Right ventricle myocardium inferior (tissue), 1 donor: ENCODE results near the gene ACTR3C. TPM values are rescaled to one million over a fixed set of nuclear protein-coding genes. Genes with fewer than 3 reads are reported as not detected.

Source experiments
- ATAC-seq: fragments of 200-7000 bp; cut with Tn5 transposase; one replicate; pipeline ENCODE4 v1.9.1; 2020; ENCODE audit warnings: mild to moderate bottlenecking, moderate library complexity
- DNase-seq: peaks from one replicate; pipeline ENCODE4 v3.0.0; 2021; ENCODE audit errors: missing footprints
- intact Hi-C: fragments of 100-400 bp; cut with DNase I; formaldehyde crosslinking; loops from one replicate; pipeline ENCODE4 v1.11.0; 2022
- total RNA-seq: library from RNA; stranded (reverse); fragmentation: NEBNext Ultra II Directional; extraction: Animal tissue kit (Norgen Biotek cat#: 25700); gene quantifications from one replicate; pipeline ENCODE4 v1.2.1, GENCODE V29; 2021
- donor health status: DM: no; HTN: yes; CAD: no; lungs with severe emphysema.

The ACTR3C gene
- total RNA-seq, 1 donor from 2014 or later, result 5.7 TPM

DNA sequence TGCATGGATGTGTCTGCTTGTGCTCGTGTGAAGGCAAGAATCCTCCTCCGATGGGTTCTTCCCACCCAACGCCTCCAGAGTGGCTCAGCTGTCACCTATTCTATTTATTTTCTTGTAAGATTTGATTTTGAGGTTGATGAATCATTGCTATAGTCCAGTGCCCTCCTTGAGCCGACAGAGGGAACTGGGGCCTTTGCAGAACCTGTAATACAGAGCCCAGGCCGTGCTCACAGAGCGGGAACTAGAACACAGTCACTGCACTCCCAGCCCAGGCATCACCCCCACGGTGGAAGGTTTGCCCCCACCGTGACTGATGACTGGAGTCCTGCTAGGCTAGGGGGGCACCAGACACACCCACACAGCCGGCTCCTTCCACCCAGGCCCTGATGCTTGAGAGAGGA is 16.1 kb upstream of the ACTR3C start:
- DNase-seq (no peak), ATAC-seq (no peak)
- intact Hi-C loops, result no loop called here

DNA sequence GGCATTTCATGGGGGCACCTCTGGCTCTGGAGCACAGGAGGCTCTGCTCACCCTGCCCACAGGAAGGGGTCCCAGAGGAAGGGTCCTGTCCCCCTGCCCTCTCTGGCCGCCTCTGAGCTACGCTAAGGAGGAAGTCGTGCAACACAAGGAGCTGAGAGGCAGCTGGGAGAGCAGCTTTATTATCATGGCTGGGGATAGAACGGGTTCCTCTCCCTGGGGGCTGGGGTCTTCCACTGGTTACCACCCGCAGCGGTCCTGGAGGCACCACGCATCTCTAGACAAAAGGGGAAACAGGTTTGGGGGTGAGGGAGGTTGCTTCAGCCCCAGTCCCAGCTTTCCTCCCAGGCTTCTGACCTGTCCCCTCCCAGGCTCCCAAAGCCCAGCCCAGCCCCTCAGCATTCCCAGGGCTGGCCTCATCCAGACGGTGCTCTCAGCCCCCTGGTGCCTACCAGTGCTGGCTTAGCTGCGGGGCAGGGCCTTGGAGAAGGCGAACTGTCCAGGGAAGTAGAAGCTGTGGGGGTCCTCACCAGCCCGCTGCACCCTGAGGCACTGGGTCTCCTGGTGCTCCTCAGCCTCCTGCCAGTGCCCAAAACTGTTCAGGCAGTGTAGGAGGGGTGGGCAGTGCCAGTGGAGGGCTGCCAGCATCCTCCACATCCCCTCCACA is 15.0 kb upstream of the ACTR3C start:
- ATAC-seq (no peak), DNase-seq (no peak)
- intact Hi-C loops, result no loop called here

DNA sequence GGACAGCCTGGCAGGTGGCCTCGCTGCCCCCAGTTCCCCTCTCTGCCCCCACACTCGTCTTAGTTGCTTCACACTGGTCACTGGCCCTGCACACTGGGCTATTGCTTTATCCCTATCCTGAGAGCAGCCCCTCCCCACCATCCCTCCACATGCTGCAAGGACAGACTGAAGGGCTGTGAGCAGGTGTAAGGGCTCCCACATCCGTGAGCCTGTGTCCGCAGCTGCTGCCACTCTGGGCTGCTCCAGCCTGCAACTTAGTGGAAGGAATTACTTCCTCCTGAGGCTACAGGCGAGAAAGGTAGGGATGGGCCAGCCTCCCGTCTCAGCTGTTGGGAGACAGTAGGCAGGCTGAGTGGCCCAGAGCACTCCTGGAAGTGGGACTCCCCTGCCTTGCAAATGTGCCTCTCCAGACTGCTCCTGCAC is 14.3 kb upstream of the ACTR3C start:
- ATAC-seq (no peak), DNase-seq (no peak)
- intact Hi-C loops, result no loop called here

DNA sequence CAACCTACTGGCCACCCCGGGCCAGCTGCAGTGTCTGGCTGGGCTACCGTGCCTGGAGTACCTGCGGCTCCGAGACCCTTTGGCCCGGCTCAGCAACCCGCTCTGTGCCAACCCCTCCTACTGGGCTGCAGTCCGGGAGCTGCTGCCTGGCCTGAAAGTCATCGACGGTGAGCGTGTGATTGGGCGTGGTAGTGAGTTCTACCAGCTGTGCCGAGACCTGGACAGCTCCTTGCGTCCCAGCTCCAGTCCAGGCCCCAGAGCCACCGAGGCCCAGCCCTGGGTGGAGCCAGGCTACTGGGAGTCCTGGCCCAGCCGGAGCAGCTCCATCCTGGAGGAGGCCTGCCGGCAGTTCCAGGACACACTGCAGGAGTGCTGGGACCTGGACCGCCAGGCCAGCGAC is 13.8 kb upstream of the ACTR3C start:
- no peak for DNase-seq
- ATAC-seq, result no peak

DNA sequence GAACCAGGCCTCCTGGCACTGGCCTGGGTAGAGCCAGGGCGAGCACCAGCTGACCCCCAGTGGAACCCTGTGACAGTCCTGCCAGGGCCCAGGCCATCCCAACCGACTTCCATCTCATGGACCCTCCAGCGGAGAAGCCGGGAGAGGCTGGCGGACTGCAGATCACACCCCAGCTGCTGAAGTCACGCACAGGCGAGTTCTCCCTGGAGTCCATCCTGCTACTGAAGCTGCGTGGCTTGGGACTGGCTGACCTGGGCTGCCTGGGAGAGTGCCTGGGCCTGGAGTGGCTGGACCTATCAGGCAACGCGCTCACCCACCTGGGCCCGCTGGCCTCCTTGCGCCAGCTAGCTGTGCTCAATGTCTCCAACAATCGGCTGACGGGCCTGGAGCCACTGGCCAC is 13.4 kb upstream of the ACTR3C start:
- intact Hi-C loops, result no loop called here
- ATAC-seq (no peak), DNase-seq (no peak)

More for the DNA sequence above, 13.8 kb upstream of the ACTR3C start:
- intact Hi-C loops, result no loop called here

DNA sequence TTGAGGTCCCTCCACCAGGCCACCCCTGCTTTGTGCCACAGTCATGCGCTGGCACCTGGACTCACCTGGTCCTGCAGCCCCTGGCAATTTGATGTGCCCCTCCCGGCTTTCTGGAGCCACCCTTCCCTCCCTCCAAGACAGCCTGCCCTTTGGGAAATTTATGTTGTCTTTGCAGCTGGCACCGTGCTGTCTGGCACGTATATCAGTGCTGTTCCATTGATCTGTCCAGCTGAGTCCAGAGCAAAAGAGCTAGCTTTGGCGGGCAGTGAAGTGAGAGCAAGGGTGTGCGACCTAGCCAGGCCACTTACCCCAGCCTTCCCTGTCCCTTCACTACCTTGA is 12.4 kb upstream of the ACTR3C start:
- no peak for DNase-seq
- ATAC-seq, result no peak
- intact Hi-C loops, result no loop called here

DNA sequence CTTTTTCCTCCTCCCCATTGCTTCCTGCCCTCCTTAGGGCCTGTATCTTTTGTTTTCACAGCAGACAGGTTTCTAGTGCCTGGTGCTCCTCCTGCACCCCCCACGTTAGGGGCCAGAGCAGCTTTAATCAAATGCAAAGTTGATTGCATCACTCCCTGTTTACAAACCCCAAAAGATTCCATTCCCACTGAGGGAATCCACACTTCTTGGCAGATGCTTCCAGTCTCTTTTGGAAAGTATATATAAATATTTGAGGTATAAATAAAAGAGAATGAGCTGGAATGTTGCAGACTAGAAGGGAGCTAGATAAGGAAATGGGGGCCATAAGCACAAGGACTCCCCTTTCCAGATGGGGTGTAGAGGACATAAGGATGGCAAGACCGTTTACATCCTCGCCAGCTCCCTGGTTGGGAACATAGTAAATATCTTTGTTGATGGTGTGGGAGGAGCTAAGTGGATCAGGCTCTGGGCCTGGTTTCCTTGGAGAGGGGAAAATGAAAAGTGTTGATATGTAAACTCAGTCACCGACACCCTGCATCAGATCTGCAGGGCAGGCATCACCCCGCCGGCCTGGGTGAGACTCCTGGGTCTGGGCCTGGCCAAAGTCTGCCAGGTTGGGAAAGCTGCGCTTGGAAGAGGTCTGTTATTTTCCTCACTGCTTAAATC is 11.9 kb upstream of the ACTR3C start:
- intact Hi-C loops, result no loop called here
- DNase-seq, result no peak

DNA sequence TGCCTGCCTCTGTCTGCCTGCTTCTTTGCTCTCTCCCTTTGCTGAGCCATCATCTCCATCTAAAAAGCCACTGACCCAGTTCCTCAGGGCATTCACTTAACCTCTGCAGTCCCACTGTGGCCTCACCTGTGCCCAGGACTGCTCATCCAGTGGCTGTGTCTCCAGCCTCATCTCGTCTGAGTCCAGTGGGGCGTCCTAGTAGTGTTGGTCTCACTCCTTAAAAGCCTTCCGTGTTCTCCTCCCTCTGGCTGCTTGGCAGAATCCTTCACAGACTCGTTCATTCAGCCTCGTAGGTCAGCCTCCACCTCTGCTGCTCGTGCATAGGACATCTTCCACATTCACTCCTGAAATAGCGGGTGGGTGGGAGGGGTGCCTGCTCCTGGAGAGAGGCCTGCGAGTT is 10.8 kb upstream of the ACTR3C start:
- DNase-seq, result no peak
- ATAC-seq, result no peak

More for the DNA sequence above, 11.9 kb upstream of the ACTR3C start:
- ATAC-seq, result no peak

DNA sequence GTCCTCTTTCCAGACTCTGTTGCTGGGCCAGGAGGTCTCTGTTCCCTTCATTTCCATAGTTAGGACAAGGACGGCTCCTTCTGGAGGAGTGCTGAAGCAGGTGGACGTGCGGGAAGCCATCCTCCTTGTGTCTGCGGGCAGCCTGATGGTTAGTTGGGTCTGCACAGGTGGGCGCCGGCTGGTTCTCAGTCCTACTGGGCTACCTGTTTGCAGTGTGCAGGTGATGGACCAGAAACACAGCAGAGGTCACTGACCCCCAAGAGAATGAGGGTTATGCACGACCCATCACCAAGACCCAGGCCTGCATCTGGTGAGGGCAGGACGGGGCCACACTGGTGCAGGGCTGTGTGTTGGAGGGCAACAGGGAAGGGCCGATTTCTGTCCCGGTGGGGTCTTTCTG is 10.3 kb upstream of the ACTR3C start:
- DNase-seq, result no peak
- ATAC-seq, result no peak
- intact Hi-C loops, result no loop called here

More for the DNA sequence above, 10.8 kb upstream of the ACTR3C start:
- intact Hi-C loops, result no loop called here

DNA sequence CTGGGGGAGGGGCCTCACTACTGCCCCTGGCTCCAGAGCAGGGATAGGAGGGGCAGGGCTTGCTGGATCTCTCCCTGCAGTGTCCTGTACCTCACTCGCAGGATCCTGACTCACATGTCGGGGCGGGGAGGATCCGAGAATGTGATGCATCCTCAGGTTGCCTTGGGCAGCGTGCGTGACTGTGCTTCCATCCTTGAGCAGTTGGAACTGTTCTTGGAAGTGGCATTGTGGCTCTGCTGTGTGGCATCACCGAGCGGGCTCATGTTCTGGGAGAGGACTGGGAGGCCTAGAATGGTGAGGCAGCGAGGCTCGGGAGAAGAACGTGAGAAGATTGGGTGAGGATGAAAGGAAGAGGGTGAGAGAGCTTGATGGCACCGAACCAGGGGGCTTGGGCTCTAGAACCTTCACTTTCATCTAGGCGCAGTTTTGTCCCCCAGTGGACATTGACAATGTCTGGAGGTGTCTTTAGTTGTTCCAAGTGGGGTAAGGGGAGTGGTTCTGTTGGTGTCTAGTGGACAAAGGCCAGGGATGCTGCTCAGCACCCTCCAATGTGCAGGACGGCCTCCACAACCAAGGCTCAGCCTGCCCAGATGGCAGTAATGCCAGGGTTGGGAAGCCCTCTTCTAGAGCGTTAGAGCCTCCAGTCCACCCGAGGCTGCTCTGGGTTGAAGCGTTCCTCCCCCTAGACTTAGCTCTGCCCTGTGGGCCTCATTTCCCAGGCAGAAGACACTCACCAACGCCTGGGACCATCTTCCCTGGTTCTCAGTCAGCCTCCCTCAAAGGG is 9.7 kb upstream of the ACTR3C start:
- no peak for DNase-seq
- intact Hi-C loops, result no loop called here
- ATAC-seq, result no peak

DNA sequence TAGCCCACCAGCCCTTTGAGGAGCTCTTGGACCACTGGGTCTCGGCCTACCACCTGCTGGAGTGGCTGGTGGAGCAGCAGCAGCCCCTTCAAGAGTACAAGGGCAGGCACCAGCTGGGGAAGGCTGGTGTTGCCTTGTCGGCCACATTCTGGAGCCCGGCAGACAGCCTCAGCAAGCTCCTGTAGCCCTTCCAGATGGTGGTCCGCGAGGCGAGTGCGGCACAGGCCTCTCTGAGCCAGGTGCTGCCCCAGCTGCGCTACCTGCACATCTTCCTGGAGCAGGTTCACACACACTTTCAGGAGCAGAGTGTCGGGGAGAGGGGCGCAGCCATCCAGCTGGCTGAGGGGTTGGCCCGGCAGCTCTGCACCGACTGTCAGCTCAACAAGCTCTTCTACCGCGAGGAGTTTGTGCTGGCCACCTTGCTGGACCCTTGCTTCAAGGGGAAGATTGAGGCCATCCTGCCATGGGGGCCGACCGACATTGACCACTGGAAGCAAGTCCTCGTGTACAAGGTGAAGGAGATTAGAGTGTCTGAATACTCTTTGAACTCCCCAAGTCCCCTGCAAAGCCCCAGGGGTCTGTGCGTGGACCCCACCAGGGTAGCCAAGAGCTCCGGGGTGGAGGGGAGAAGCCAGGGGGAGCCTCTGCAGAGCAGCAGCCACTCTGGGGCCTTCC is 7.0 kb upstream of the ACTR3C start:
- DNase-seq (no peak), ATAC-seq (no peak)
- intact Hi-C loops, result no loop called here

DNA sequence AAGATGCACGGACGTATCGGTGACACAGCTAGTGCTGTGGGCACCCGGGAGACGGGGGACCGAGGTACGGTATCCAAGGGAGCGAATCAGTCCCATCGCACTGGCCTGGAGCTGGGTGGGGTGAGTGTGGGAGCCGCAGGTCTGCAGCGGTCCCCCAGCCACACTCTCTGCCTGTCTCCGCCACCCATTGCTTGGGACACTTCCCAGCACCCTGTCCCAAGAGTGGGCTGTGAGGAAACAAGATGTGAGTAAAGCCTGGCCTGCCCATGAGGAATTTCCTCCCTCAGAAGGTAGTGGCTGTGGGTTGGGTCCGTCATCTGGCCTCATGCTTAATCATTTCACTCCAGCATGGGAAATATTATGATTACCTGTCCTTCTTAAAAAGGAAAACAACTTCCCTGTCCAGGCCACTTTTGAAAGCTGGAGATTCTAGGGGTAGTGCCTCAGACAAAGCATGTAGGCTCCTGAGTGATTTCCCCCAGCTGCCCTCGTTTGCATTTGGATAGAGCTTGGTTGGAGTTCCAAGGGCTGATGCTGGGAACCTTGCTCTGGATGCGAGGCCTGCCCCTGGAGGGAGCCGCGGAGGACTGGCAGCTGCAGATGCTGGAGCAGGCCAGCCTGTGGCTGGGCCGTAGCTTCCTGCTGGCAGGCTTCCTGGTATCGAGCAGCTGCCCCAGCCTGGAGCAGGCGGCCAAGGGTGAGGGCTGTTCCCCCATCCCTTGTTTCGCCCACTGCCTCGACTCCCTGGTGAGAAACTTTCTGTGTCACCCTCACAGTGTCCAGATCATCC is 6.2 kb upstream of the ACTR3C start:
- no peak for ATAC-seq
- intact Hi-C loops, result no loop called here
- DNase-seq, result no peak

DNA sequence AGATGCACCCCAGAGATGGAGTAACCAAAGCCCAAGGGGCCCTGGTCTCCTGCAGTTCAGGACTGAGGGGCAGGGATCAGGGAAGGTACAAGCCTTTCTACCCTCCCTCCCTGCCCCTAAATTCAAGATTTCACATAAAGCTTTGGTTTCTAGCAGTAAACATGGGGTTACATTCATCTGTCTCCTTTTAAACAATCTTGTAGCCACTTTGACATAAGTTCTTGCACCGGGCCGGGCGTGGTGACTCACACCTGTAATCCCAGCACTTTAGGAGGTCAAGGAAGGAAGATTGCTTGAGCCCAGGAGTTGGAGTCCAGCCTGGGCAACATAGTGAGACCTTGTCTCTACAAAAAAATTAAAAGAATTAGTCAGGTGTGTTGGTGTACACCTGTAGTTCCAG is 4.0 kb upstream of the ACTR3C start:
- ATAC-seq (no peak), DNase-seq (no peak)
- intact Hi-C loops, result no loop called here

DNA sequence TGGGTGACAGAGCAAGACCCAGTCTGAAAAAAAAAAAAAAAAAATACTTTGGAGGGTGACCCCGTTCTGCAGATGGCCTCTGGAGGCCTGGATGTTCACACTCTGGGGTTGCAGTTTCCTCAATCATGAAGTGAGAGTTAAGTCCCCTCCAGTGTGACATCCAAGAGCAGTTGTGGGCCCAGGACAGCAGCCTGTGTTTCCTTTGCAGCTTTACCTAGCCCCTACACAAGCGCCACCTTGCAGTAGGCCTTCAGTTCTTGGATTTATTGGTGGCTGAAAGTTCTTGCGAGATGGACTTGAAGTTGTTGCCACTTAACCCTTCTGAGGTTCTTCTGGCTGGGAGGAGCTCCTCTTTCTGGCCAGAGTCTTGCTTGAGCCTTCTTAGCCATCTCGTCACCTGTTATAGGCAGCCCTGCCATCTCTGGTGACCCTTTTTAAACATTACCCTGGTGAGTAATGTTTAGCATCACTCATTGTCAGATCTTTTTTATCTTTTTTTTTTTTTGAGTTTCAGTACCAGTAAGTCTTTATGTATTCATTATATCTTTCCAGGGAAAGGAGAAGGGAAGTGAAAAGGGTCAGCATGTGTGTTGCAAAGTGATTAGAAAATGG is 3.4 kb upstream of the ACTR3C start:
- ATAC-seq, result no peak
- intact Hi-C loops, result no loop called here

DNA sequence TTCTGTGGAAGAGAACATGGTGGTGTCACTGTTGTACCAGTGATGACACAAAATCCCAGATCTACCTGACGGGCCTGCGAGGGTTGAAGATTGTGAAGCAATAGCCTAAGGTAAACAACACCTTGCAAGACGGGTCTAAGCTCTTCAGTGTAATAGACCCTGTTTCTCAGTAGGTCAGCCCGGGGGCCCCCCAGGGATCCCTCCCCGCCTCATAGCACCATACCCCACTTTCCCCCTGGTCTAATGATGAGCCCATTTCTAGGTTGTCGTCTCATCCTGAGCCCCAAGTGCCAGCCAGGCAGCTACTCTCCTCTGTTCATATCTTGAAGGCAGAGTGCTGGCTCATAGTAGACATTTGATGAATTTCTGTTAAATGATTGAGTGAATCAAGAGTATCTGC is 2.6 kb upstream of the ACTR3C start:
- DNase-seq (no peak), ATAC-seq (no peak)
- intact Hi-C loops, result no loop called here

More for the DNA sequence above, 3.4 kb upstream of the ACTR3C start:
- no peak for DNase-seq

DNA sequence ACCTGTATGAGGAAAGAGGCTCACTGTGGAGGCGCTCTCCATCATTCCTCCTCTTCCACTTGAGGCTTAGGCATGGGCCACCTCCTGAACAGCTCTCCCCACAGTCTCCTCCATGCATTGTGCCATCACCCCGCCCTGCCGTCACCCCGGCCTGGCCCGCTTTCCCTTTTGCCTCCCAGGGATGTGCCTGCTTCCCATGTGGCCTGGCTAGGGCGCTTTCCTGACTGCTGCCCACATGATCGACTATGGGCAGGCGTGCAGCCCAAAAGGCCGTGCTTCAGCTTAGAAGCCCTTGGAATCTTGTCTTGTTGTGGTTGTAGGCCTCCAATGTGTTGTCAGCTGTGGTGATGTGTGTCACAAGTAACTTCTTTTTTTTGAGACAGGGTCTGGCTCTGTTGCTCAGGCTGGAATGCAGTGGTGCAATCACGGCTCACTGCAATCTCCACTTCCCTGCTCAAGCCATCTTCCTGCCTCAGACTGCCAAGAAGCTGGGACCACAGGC is 1.8 kb upstream of the ACTR3C start:
- intact Hi-C loops, result no loop called here

DNA sequence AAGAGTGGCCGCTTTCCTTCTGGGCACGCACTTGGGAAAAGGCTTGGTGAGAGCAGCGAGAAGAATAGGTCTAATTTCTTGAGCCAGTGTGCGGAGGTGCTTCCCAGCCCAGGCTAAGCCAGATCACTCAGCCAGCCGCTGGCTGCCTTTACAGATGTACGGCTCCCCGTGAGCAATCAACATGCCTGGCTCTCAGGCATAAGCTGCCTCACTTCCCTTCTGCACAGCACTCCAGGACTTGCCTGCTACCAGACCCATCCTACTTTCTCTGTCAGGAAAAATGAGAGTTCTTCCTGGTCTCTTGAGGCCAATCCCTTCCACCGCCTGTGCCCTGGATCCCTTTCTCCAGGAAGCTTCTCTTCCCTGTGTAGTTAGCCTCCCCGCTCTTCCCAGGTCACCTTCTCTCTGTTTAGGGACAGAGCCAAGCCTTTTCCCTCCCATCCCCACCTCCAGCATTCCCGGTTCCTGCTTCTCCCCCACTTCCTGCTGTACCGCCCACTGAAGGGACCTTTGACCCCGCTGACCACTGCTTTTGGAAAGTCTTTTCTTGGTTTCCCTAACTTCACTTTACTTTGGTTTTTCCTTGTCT is 1.1 kb upstream of the ACTR3C start:
- no peak for DNase-seq
- ATAC-seq, result no peak
- intact Hi-C loops, result no loop called here

More for the DNA sequence above, 1.8 kb upstream of the ACTR3C start:
- DNase-seq (no peak), ATAC-seq (peak; percentile 14)
